Calu3 (cell line): ENCODE data around the gene BTN2A1. TPM values are rescaled to one million over a fixed set of nuclear protein-coding genes. Genes with fewer than 3 reads are reported as not detected.
"Not testable (repeated sequence)": the region's sequence is repeated elsewhere in the genome, so short reads cannot be mapped to it uniquely, and the experiment has no call there.

ENCODE experiments used
- BruUV-seq: library from RNA; stranded (reverse); fragments of 400-500 nt; replicated peaks from 2 replicates; lab custom pipeline; 2021; lab: Mats Ljungman, UMichigan
- CTCF ChIA-PET: fragments of 300-600 bp; sonication (Branson Sonifier 250); formaldehyde crosslinking; loops from one replicate; lab custom pipeline; 2022; ENCODE audit warnings: antibody characterized with exemption; lab: Charles Lee
- DNase-seq: peaks from one replicate; pipeline ENCODE4 v3.0.0; 2022
- H3K27ac Mint-ChIP-seq: one replicate; pipeline ENCODE4 v1.8.0; 2022; ENCODE audit warnings: mixed read lengths; ENCODE audit not compliant: unreplicated experiment
- H3K27me3 Mint-ChIP-seq: one replicate; pipeline ENCODE4 v1.8.0; 2022; ENCODE audit warnings: mixed read lengths; ENCODE audit not compliant: unreplicated experiment
- H3K36me3 Mint-ChIP-seq: one replicate; pipeline ENCODE4 v1.8.0; 2022; ENCODE audit warnings: mild to moderate bottlenecking, moderate library complexity, mixed read lengths; ENCODE audit not compliant: insufficient read depth, unreplicated experiment
- H3K4me1 Mint-ChIP-seq: one replicate; pipeline ENCODE4 v1.8.0; 2022; ENCODE audit warnings: mild to moderate bottlenecking, low read depth, mixed read lengths; ENCODE audit not compliant: unreplicated experiment
- H3K4me3 Mint-ChIP-seq: one replicate; pipeline ENCODE4 v1.8.0; 2022; ENCODE audit warnings: mild to moderate bottlenecking, low read depth, moderate library complexity, mixed read lengths; ENCODE audit not compliant: unreplicated experiment
- H3K9me3 Mint-ChIP-seq: one replicate; pipeline ENCODE4 v1.8.0; 2022; ENCODE audit warnings: low read depth, mixed read lengths; ENCODE audit not compliant: unreplicated experiment
- intact Hi-C: fragments of 100-400 bp; cut with micrococcal nuclease; formaldehyde crosslinking; loops from one replicate; pipeline ENCODE4 v1.10.0; 2022; ENCODE audit not compliant: unreplicated experiment
- total RNA-seq: library from RNA; stranded (reverse); gene quantifications from 2 replicates; pipeline ENCODE4 v1.2.3, GENCODE V29; 2022
- TF ChIP-seq, protein P1 (sequence below): fragments of 200-600 bp; IDR thresholded peaks from one replicate; pipeline ENCODE4 v1.8.0; 2022; ENCODE audit warnings: antibody characterized with exemption; ENCODE audit not compliant: unreplicated experiment

Gene BTN2A1
- total RNA-seq, 1 experiment from 2014 or later: 32.5 TPM

GRCh38 chr6:26430787-26431186 is 27.0 kb upstream of the BTN2A1 start:
- BruUV-seq: no TSS peak
- Mint-ChIP-seq H3K27ac (no peak overlapping the region), H3K27me3 (no peaks in the 10 kb centered on the region), H3K9me3 (peaks cover 3% of the 10 kb centered on the region), H3K36me3 (peaks cover 10% of the 10 kb centered on the region), H3K4me3 (no peak overlapping the region), H3K4me1 (no peaks in the 10 kb centered on the region)
- intact Hi-C loops: no loop called here
- TF ChIP-seq, protein P1, sequence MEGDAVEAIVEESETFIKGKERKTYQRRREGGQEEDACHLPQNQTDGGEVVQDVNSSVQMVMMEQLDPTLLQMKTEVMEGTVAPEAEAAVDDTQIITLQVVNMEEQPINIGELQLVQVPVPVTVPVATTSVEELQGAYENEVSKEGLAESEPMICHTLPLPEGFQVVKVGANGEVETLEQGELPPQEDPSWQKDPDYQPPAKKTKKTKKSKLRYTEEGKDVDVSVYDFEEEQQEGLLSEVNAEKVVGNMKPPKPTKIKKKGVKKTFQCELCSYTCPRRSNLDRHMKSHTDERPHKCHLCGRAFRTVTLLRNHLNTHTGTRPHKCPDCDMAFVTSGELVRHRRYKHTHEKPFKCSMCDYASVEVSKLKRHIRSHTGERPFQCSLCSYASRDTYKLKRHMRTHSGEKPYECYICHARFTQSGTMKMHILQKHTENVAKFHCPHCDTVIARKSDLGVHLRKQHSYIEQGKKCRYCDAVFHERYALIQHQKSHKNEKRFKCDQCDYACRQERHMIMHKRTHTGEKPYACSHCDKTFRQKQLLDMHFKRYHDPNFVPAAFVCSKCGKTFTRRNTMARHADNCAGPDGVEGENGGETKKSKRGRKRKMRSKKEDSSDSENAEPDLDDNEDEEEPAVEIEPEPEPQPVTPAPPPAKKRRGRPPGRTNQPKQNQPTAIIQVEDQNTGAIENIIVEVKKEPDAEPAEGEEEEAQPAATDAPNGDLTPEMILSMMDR: no peak
- CTCF ChIA-PET: no interaction called here
- DNase-seq: no peak

DNA sequence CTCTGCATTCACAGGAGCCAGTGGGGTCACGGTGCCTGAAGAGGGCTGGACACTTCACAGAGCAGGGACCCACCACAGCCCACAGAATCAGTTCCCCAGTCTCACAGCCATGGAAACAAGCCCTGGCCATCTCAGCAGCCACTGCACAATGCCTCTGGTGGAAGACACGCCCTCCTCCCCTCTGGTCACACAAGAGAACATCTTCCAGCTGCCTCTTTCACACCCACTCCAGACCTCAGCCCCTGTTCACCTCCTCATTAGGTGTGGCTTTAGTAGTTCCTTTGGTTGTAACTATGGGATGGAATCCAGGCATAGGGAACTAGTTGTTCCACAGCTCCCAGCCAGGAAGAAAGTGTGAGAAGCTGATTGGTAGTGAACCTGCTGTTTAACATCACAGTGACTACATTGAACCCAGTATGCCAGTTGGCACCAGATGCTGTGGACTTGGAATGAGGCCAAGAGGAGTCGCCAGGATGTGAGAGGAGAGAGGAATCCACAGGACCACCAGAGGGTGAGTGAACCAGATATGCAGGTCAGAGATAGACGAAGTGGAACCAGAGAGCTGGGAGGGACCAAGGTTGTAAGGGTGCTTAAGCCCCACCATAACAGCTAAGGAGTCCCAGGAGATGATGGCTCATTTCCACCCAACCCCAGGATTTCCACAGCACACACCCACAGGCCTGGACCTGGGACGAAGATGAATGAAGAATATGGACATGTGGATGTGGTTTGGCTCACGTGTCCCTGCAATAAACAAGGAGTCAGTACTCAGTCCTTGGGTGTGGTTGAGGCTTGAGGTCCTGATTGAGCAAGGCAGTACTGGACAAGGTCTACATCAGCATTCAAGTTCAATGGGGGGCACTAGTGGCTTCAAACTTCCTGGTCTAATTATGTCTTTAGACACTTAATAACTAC is 26.2 kb upstream of the BTN2A1 start:
- Mint-ChIP-seq H3K4me3 (no peak overlapping the region), H3K27me3 (no peaks in the 10 kb centered on the region), H3K4me1 (no peaks in the 10 kb centered on the region), H3K36me3 (peaks cover 10% of the 10 kb centered on the region), H3K27ac (no peak overlapping the region), H3K9me3 (peaks cover 3% of the 10 kb centered on the region)
- intact Hi-C loops: no loop called here
- TF ChIP-seq, protein P1: no peak
- CTCF ChIA-PET: interaction anchor here (0.6 kb wide), 2 partner anchors 136 to 1340 kb away, joined by 3 read pairs; no protein-coding TSS in a partner anchor
- DNase-seq: no peak
- no TSS peak for BruUV-seq

DNA sequence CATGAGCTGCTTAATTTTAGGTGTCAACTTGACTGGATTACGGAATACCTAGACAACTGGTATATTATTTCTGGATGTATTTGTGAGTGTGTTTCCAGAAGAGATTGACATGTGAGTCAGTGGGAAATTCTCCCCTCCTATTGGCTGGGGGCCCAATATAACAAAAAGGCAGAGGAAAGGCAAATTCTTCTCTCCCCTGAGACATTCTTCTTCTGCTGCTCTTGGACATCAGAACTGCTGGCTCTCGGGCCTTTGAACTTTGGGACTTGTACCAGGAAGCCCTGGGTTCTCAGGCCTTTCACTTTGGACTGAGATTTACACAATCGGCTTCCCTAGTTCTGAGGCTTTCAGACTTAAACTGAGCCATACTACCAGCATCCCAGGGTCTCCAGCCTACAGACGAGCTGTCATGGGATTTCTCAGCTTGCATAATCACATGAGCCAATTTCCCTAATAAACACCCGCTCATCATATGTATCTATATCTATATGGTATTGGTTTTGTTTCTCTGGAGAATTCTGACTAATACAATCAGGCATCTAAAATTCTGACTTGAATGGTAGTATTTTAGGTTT is 25.0 kb upstream of the BTN2A1 start:
- DNase-seq: no peak
- Mint-ChIP-seq H3K4me1 (no peaks in the 10 kb centered on the region), H3K27me3 (no peaks in the 10 kb centered on the region), H3K4me3 (no peak overlapping the region), H3K27ac (no peak overlapping the region), H3K9me3 (peaks cover 3% of the 10 kb centered on the region), H3K36me3 (peaks cover 7% of the 10 kb centered on the region)
- no TSS peak for BruUV-seq
- CTCF ChIA-PET: no interaction called here
- intact Hi-C loops: no loop called here
- TF ChIP-seq, protein P1: no peak

DNA sequence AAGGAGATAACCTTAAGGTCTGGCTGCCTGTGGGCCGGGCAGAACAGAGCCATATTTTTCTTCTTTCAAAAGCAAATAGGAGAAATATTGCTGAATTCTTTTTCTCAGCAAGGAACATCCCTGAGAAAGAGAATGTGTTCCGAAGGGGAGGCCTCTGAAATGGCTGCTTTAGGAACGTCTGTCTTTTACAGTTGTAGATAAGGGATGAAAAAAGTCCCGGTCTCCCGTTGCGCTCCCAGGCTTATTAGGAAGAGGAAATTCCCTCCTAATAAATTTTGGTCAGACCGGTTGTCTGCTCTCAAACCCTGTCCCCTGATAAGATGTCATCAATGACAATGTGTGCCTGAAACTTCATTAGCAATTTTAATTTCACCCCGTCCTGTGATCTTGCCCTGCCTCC is 24.1 kb upstream of the BTN2A1 start:
- H3K27me3 Mint-ChIP-seq, H3K27ac Mint-ChIP-seq, H3K4me1 Mint-ChIP-seq, H3K4me3 Mint-ChIP-seq, H3K36me3 Mint-ChIP-seq, H3K9me3 Mint-ChIP-seq, CTCF ChIA-PET, intact Hi-C loops, BruUV-seq, DNase-seq: not testable (repeated sequence)

GRCh38 chr6:26436018-26436417 is 21.7 kb upstream of the BTN2A1 start:
- Mint-ChIP-seq H3K9me3 (peaks cover 3% of the 10 kb centered on the region), H3K4me3 (no peak overlapping the region), H3K27ac (no peak overlapping the region), H3K27me3 (no peaks in the 10 kb centered on the region), H3K36me3 (peaks cover 13% of the 10 kb centered on the region), H3K4me1 (peaks cover 11% of the 10 kb centered on the region)
- DNase-seq: no peak
- intact Hi-C loops: no loop called here
- CTCF ChIA-PET: no interaction called here
- BruUV-seq: no TSS peak
- TF ChIP-seq, protein P1: no peak
